ENCODE measurements around the gene CXCR6.

CXCR6 gene

DNA sequence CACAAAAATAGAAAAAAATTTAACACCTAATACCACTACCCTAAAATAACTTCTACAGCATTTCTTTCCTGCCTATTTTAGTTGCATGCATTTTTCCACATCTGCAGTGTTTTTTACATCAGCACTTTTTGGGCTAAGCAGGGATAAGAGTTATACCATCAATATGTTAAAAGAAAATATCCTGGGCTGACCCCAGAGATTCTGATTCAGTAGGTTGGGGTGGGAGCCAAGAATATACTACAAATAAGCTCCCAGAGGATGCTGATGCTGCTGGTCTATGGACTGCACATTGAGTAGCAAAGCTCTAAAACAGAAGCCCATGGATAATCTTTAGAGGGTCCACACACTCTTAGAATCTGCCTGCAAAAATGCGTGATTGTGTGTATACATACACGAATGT lies 37.6 kb downstream of the CXCR6 start:
- TF ChIP-seq, protein P1, sequence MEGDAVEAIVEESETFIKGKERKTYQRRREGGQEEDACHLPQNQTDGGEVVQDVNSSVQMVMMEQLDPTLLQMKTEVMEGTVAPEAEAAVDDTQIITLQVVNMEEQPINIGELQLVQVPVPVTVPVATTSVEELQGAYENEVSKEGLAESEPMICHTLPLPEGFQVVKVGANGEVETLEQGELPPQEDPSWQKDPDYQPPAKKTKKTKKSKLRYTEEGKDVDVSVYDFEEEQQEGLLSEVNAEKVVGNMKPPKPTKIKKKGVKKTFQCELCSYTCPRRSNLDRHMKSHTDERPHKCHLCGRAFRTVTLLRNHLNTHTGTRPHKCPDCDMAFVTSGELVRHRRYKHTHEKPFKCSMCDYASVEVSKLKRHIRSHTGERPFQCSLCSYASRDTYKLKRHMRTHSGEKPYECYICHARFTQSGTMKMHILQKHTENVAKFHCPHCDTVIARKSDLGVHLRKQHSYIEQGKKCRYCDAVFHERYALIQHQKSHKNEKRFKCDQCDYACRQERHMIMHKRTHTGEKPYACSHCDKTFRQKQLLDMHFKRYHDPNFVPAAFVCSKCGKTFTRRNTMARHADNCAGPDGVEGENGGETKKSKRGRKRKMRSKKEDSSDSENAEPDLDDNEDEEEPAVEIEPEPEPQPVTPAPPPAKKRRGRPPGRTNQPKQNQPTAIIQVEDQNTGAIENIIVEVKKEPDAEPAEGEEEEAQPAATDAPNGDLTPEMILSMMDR (IDR thresholded peaks at IDR 0.05), result no peak
- Histone ChIP-seq H3K9me3 (no peaks in the 10 kb centered on the region), H3K27ac (no peak overlapping the region), H3K4me1 (peaks cover 0 to 54% (median 28%) of the 10 kb centered on the region in 4 donors), H3K36me3 (peaks cover 69 to 84% (median 83%) of the 10 kb centered on the region in 3 donors), H3K27me3 (no peaks in the 10 kb centered on the region), H3K4me3 (no peak overlapping the region)
- no peak for DNase-seq
- intact Hi-C loops (cut with DNase I; ENCODE audit: low total_unique reads), result loop anchor here (10.0 kb wide), 2 partner anchors 386 to 714 kb away; partner anchors contain the start of genes ALS2CL and LIMD1

GRCh38 chr3:45981346-45982074 lies 38.2 kb downstream of the CXCR6 start:
- intact Hi-C loops (cut with DNase I; ENCODE audit: low total_unique reads), result loop anchor here (10.0 kb wide), 2 partner anchors 387 to 713 kb away; partner anchors contain the start of genes ALS2CL and LIMD1
- Histone ChIP-seq H3K4me1 (peaks cover 0 to 61% (median 35%) of the 10 kb centered on the region in 4 donors), H3K4me3 (no peak overlapping the region), H3K27me3 (no peaks in the 10 kb centered on the region), H3K9me3 (no peaks in the 10 kb centered on the region), H3K36me3 (peaks cover 63 to 77% (median 76%) of the 10 kb centered on the region in 3 donors), H3K27ac (peak overlapping the region in 1 of 2 donors; percentile 99)
- no peak for DNase-seq
- TF ChIP-seq, protein P1 (IDR thresholded peaks at IDR 0.05), result no peak

DNA sequence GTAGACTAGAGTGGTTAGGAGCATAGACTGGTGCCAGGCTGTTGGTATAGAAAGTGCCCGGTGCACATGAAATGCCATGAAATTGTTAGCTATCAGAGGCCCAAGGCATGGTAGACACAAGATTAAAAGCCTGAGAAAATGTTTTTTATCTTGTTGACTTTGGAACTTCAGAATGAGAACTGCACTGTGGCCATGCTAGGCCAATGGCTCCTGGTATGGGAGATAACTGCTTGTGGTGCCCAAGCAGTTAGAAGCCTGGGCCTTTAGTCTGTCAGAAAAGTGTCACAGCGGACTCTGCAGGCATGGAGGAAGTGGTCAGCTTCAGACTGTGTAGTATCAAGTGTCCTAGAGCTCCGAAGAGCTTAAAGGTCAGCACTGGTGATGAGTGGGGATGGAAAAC lies 40.5 kb downstream of the CXCR6 start:
- intact Hi-C loops (cut with DNase I; ENCODE audit: low total_unique reads), result loop anchor here (10.0 kb wide), 2 partner anchors 389 to 711 kb away; partner anchors contain the start of genes ALS2CL and LIMD1
- Histone ChIP-seq H3K27ac (peak overlapping the region; percentile 99), H3K27me3 (no peaks in the 10 kb centered on the region), H3K4me3 (no peak overlapping the region), H3K9me3 (no peaks in the 10 kb centered on the region), H3K36me3 (peaks cover 44 to 59% (median 57%) of the 10 kb centered on the region in 3 donors), H3K4me1 (peaks cover 0 to 73% (median 57%) of the 10 kb centered on the region in 4 donors)
- TF ChIP-seq, protein P1 (IDR thresholded peaks at IDR 0.05), result no peak
- DNase-seq, result no peak

GRCh38 chr3:45984331-45985312 lies 41.4 kb downstream of the CXCR6 start:
- H3K4me3 ChIP-seq, result no peak overlapping the region
- H3K27ac ChIP-seq, result peak overlapping the region; percentile 99
- H3K36me3 ChIP-seq, result peaks cover 37 to 52% (median 50%) of the 10 kb centered on the region in 3 donors
- intact Hi-C loops (cut with DNase I; ENCODE audit: low total_unique reads), result loop anchor here (10.0 kb wide), 2 partner anchors 390 to 710 kb away; partner anchors contain the start of genes ALS2CL and LIMD1
- H3K27me3 ChIP-seq, result no peaks in the 10 kb centered on the region
- TF ChIP-seq, protein P1 (IDR thresholded peaks at IDR 0.05), result no peak
- no peak for DNase-seq
- H3K9me3 ChIP-seq, result no peaks in the 10 kb centered on the region
- H3K4me1 ChIP-seq, result peaks cover 0 to 81% (median 66%) of the 10 kb centered on the region in 4 donors

Measured in tibial artery (tissue), 4 donors.